ENCODE data around the gene LUZP1.

DNA sequence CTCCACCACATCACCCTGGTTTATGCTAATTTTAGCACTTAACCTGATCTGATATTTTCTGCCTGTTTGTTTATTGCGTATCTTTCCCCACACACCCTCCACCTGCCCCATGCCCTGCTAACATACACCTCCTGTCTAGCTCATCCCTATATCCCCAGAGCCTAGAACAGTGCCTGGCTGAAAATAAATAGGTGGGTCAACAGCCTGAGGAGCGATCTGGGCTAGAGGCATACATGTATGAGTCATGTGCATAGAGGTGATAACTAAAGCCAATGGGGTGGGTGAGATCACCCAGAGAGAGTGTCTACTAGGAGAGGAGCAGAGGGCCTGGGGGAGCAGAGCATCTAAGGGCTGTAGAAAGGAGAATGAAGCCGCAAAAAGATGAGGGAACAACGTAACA, 46.0 kb upstream of the LUZP1 start:
- TF ChIP-seq, protein P1, sequence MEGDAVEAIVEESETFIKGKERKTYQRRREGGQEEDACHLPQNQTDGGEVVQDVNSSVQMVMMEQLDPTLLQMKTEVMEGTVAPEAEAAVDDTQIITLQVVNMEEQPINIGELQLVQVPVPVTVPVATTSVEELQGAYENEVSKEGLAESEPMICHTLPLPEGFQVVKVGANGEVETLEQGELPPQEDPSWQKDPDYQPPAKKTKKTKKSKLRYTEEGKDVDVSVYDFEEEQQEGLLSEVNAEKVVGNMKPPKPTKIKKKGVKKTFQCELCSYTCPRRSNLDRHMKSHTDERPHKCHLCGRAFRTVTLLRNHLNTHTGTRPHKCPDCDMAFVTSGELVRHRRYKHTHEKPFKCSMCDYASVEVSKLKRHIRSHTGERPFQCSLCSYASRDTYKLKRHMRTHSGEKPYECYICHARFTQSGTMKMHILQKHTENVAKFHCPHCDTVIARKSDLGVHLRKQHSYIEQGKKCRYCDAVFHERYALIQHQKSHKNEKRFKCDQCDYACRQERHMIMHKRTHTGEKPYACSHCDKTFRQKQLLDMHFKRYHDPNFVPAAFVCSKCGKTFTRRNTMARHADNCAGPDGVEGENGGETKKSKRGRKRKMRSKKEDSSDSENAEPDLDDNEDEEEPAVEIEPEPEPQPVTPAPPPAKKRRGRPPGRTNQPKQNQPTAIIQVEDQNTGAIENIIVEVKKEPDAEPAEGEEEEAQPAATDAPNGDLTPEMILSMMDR (IDR thresholded peaks at IDR 0.05; ENCODE audit: low read depth, low read length) = no peak
- no peak for TF ChIP-seq POLR2A (IDR thresholded peaks at IDR 0.05; ENCODE audit: extremely low read depth, insufficient read length)
- TF ChIP-seq, protein P2, sequence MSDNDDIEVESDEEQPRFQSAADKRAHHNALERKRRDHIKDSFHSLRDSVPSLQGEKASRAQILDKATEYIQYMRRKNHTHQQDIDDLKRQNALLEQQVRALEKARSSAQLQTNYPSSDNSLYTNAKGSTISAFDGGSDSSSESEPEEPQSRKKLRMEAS (IDR thresholded peaks at IDR 0.05; ENCODE audit: low read depth, low read length) = no peak
- no peak for TF ChIP-seq MYC (IDR thresholded peaks at IDR 0.05; ENCODE audit: low read depth, low read length)

All from NB4 (cell line).